Ectodermal cell (in vitro differentiated cells): ENCODE data around the gene C20orf204.

ENCODE experiments used
- H3K27ac ChIP-seq: 2 replicates; pipeline ENCODE4 v1.7.0; 2013; ENCODE audit warnings: mild to moderate bottlenecking, low read depth, low read length; ENCODE audit not compliant: insufficient read depth, poor library complexity, severe bottlenecking
- H3K27me3 ChIP-seq: 2 replicates; pipeline ENCODE4 v1.7.0; 2013; ENCODE audit warnings: mild to moderate bottlenecking, low read length; ENCODE audit not compliant: insufficient read depth, control insufficient read depth, poor library complexity, severe bottlenecking
- H3K36me3 ChIP-seq: one replicate; pipeline ENCODE4 v1.7.0; 2013; ENCODE audit warnings: low read length; ENCODE audit not compliant: control insufficient read depth, insufficient read depth
- H3K4me1 ChIP-seq: one replicate; pipeline ENCODE4 v1.7.0; 2013; ENCODE audit warnings: low read length; ENCODE audit not compliant: control insufficient read depth, insufficient read depth
- H3K4me3 ChIP-seq: 2 replicates; pipeline ENCODE4 v1.7.0; 2013; ENCODE audit warnings: low read depth, low read length, control low read depth; ENCODE audit not compliant: insufficient read depth
- H3K9me3 ChIP-seq: 2 replicates; pipeline ENCODE4 v1.7.0; 2013; ENCODE audit warnings: mild to moderate bottlenecking, low read length, moderate library complexity; ENCODE audit not compliant: control insufficient read depth
- WGBS, 2 experiments: methylation state at CpG; one replicate each; pipeline ENCODE4 v1.1.7; 2013; ENCODE audit warnings: missing lambda C conversion rate in 2 of 2; 5-methylcytosine and 5-hydroxymethylcytosine counted together

The C20orf204 gene

DNA sequence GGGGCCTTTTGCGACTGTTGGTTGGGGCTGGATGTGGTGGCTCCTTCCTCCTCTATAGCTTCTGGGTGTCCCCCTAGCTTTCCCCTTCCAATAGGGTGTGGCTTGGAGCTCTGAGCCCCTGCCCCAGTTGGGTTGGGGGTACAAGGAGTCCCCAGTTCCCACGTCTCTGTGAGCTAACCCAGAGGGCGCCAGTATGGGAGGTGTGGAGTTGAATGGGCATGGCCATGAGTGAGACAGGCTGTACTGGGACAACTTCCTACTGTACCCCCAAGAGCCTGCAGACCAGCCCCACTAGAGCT lies 1.2 kb downstream of the C20orf204 start:
- Histone ChIP-seq H3K36me3 (no peaks in the 10 kb centered on the region), H3K9me3 (no peaks in the 10 kb centered on the region), H3K27me3 (peaks cover 56% of the 10 kb centered on the region), H3K27ac (no peak overlapping the region), H3K4me3 (no peak overlapping the region), H3K4me1 (peaks cover 16% of the 10 kb centered on the region)
- WGBS, 2 experiments = 83 to 89% methylated on average over 3 of the region's 3 CpGs

GRCh38 chr20:64037498-64038213 lies 1.7 kb downstream of the C20orf204 start:
- peaks cover 61% of the 10 kb centered on the region for H3K27me3 ChIP-seq
- no peak overlapping the region for H3K27ac ChIP-seq
- no peaks in the 10 kb centered on the region for H3K9me3 ChIP-seq
- WGBS, 2 experiments = 19% methylated on average over 36 of the region's 36 CpGs
- peaks cover 19% of the 10 kb centered on the region for H3K4me1 ChIP-seq
- no peak overlapping the region for H3K4me3 ChIP-seq
- H3K36me3 ChIP-seq = no peaks in the 10 kb centered on the region

- WGBS, 2 experiments = 3 to 4% methylated on average over 29 to 30 of the region's 30 CpGs
- Histone ChIP-seq H3K4me1 (peaks cover 19% of the 10 kb centered on the region), H3K27ac (no peak overlapping the region), H3K9me3 (no peaks in the 10 kb centered on the region), H3K27me3 (peaks cover 65% of the 10 kb centered on the region), H3K4me3 (peak overlapping the region; percentile 46), H3K36me3 (no peaks in the 10 kb centered on the region)
These were observed 2.2 kb downstream of the C20orf204 start for GRCh38 chr20:64038224-64038564.

DNA sequence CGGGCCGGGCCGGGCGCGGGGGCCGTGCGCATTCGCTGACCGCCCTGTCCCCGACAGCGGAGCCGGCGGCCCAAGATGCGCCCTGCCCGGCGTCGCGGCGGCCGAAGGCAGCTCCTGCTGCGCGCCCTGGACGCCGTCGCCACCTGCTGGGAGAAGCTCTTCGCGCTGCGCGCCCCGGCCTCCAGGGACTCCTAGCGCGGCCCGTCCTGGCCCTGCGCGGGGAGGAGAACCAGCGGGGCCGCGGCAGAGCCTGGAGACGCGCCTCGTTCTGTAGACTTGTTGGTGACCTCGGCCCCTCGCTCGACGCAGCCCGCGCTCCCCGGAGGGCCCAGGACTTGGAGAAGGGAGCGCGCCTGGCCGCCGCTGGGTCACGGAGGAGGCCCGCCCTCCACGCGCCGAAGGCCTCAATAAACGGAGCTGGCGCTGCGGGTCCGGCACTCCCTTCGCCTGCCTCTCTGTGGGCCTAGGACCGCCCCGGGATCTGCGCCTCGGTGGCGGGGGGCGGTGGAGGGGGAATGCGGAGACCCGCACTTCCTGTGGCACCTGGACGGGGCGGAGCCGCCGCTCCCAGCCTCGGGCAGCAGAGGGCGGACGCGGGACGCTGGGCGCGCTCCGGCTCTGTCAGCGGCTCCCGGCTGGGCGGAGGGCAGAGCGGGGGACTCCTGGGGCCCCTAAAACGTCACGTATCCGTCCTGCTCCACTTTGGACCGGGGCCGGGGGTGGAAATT lies 2.7 kb downstream of the C20orf204 start:
- peaks cover 70% of the 10 kb centered on the region for H3K27me3 ChIP-seq
- H3K27ac ChIP-seq = no peak overlapping the region
- no peaks in the 10 kb centered on the region for H3K36me3 ChIP-seq
- H3K4me1 ChIP-seq = peaks cover 19% of the 10 kb centered on the region
- H3K4me3 ChIP-seq = peak overlapping the region; percentile 46
- WGBS, 2 experiments = 1% methylated on average over 91 of the region's 91 CpGs
- no peaks in the 10 kb centered on the region for H3K9me3 ChIP-seq

DNA sequence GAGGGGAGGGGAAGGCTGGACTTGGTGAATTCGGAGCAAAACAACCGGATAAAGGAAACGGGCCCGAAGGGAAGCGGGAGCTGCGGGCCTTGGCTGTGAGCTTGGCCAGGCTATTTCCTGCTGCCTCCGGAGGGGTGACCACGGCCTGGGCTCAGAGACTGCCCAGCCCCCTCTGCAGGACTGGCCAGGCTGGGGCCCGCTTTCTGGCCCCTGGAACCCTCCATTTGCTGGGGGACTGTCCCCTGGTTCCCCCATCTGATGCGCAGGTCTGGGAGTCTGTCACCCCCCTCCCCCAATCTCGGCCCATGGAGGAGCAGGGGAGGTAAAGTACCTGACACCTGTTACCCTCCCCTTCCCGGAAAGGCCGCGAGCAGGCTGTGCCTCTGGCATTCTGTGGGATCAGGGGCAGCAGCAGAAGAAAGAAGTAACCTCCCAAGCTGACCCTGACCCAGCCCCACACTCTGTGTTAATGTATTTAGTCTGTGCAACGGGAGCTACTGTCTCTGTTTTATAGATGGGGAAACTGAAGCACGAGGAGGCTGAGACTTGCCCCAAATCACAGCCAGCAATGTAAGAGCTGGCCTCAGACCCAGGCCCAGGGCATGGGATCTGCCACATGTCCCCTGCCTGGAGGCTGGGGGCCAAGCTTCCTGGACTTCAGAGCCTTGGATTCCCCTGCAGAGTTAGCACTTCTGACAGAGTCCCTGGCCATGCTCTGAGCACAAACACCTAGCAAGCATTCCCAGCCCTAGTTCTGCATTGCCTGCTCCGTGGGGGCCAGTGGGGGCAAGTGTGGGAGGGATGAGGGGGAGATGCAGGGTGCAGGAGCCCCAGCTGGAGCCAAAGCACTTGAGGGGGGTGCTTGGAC lies 3.5 kb downstream of the C20orf204 start:
- WGBS, 2 experiments = 22 to 24% methylated on average over 17 of the region's 17 CpGs
- Histone ChIP-seq H3K27me3 (peaks cover 78% of the 10 kb centered on the region), H3K9me3 (no peaks in the 10 kb centered on the region), H3K27ac (no peak overlapping the region), H3K36me3 (no peaks in the 10 kb centered on the region), H3K4me1 (peaks cover 19% of the 10 kb centered on the region), H3K4me3 (peak overlapping the region; percentile 46)

- H3K9me3 ChIP-seq = no peaks in the 10 kb centered on the region
- H3K4me1 ChIP-seq = peaks cover 24% of the 10 kb centered on the region
- H3K27me3 ChIP-seq = peaks cover 87% of the 10 kb centered on the region
- H3K4me3 ChIP-seq = no peak overlapping the region
- H3K27ac ChIP-seq = no peak overlapping the region
- 86 to 88% methylated on average over 12 of the region's 12 CpGs for WGBS, 2 experiments
- no peaks in the 10 kb centered on the region for H3K36me3 ChIP-seq
These were observed 4.5 kb downstream of the C20orf204 start for GRCh38 chr20:64040231-64041039.

DNA sequence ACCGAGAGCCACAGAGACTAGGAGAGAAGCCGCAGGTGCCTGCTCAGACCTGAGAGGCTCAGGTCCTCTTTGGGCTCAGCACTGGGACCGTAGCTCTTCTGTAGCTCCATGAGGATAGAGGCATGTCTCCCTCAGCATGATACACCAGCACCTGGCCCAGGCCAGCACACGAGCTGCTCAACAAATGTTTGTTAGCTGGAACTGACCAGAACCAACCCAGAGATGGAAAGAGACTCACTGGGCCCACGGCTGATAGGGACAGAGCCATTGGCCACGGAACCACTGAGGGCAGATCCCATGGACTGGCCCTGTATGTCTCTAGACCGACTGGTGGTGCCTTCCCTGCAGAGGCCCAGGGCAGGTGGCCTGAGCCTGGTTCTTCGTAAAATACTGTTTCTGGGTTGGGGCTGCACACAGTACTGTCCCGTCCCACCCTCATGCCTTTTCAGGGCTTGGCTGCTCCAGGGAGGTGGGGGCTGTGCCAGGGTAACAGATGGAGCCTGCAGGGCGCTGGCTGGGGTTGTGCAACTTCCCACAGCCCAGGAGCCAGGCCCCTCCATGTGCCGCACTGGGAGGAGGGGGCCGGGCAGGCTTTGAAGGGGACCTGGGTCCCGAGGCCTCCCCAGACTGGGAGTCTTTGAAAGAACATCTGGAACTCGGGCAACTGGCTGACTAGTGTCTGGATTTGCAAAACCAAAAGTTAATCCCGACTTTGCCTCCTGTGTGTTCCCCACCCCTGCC lies 5.2 kb downstream of the C20orf204 start:
- H3K4me1 ChIP-seq = peaks cover 22% of the 10 kb centered on the region
- 75% methylated on average over 15 of the region's 15 CpGs for WGBS, 2 experiments
- H3K27ac ChIP-seq = no peak overlapping the region
- no peak overlapping the region for H3K4me3 ChIP-seq
- peaks cover 95% of the 10 kb centered on the region for H3K27me3 ChIP-seq
- H3K9me3 ChIP-seq = no peaks in the 10 kb centered on the region
- H3K36me3 ChIP-seq = no peaks in the 10 kb centered on the region

GRCh38 chr20:64041781-64042053 lies 5.7 kb downstream of the C20orf204 start:
- peaks cover 17% of the 10 kb centered on the region for H3K4me1 ChIP-seq
- WGBS, 2 experiments = 20 to 34% methylated on average over 7 to 11 of the region's 11 CpGs
- peaks cover 98% of the 10 kb centered on the region for H3K27me3 ChIP-seq
- no peak overlapping the region for H3K27ac ChIP-seq
- no peak overlapping the region for H3K4me3 ChIP-seq
- no peaks in the 10 kb centered on the region for H3K9me3 ChIP-seq
- H3K36me3 ChIP-seq = no peaks in the 10 kb centered on the region

DNA sequence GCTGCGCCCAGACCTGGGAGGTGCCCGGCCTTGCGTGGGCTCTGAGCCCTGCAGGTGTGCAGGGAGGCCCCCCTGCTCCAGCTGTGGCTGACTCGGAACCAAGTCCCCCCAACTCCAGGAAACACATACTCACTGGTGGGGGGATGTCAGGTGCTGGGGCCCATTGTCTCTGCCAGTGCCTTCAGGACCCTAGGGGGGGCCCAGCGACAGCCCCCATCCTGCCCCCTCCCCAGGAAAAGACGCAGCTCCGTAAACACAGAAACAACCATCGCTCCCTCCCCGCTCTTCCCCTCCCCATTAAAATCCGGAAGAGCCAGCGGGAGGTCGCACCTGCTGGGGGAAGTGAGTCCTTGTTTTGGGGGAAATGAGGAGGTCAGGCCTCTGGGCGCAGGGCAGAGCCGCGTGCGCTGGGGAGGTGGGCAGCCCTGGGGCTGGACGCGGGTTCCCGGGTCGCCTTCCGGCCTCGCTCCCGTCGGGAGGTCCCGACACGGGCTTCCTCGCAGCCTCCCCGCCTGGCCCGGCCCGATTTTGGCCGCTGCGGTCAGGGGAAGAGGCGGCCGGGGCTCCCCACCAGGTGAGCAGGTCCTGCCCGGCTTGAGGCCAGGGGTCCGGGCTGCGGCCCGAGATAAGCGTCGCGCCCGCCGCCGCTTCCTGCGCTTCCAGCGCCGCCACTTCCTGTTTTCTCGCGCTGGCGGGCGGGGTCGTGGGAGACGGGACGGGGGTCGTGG lies 6.2 kb downstream of the C20orf204 start:
- Histone ChIP-seq H3K27ac (no peak overlapping the region), H3K36me3 (no peaks in the 10 kb centered on the region), H3K4me1 (peaks cover 16% of the 10 kb centered on the region), H3K4me3 (peak overlapping the region; percentile 16), H3K9me3 (no peaks in the 10 kb centered on the region), H3K27me3 (peaks cover 98% of the 10 kb centered on the region)
- 5% methylated on average over 44 to 55 of the region's 55 CpGs for WGBS, 2 experiments
